ENCODE data around the gene RDH13. TPM values are rescaled to one million over a fixed set of nuclear protein-coding genes. Genes with fewer than 3 reads are reported as not detected.

Gene RDH13
- total RNA-seq, 1 experiment from 2014 or later, result 80.4 TPM

DNA sequence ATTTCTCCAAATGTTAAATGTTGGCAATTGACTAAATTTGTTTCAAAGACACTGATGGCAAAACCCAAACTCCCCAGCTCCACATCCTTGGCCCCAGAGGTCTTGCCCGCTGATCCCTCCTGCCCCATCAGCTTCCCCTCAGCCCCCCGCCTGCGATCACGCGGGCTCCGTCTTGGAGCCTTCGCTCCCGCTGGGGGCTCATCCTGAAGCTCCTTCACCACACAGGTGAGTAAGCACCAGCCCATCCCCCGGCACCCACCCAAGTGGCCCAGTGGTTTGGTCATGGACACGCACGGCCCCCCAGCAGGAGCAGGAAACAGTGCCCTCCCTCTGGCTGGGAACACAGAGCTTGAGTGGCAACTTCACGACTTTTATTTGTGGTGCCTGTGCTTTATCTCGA lies 27.6 kb upstream of the RDH13 start:
- no peak overlapping the region for H3K4me3 ChIP-seq (ENCODE audit: low read length)
- BruUV-seq (replicated peaks), result no TSS peak
- no peaks in the 10 kb centered on the region for H3K9me2 ChIP-seq (replicated peaks; ENCODE audit: low read length)
- POLR2A ChIA-PET (ENCODE audit: unreplicated experiment), result no interaction called here
- no peak overlapping the region for H3K27ac ChIP-seq (ENCODE audit: low read length)
- H3K9ac ChIP-seq (ENCODE audit: low read length), result no peak overlapping the region
- no peaks in the 10 kb centered on the region for H3K9me3 ChIP-seq (ENCODE audit: low read length)
- TF ChIP-seq, protein P1, sequence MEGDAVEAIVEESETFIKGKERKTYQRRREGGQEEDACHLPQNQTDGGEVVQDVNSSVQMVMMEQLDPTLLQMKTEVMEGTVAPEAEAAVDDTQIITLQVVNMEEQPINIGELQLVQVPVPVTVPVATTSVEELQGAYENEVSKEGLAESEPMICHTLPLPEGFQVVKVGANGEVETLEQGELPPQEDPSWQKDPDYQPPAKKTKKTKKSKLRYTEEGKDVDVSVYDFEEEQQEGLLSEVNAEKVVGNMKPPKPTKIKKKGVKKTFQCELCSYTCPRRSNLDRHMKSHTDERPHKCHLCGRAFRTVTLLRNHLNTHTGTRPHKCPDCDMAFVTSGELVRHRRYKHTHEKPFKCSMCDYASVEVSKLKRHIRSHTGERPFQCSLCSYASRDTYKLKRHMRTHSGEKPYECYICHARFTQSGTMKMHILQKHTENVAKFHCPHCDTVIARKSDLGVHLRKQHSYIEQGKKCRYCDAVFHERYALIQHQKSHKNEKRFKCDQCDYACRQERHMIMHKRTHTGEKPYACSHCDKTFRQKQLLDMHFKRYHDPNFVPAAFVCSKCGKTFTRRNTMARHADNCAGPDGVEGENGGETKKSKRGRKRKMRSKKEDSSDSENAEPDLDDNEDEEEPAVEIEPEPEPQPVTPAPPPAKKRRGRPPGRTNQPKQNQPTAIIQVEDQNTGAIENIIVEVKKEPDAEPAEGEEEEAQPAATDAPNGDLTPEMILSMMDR (conservative IDR thresholded peaks at IDR 0.05; ENCODE audit: low read depth, low read length), result no peak
- TF ChIP-seq EZH2 (IDR thresholded peaks at IDR 0.05; ENCODE audit: low read length, unreplicated experiment) (no peak), EZH2phosphoT487 (IDR thresholded peaks at IDR 0.05; ENCODE audit: borderline replicate concordance, low read length) (no peak)
- no peak overlapping the region for H3K4me2 ChIP-seq (ENCODE audit: low read length)
- H3K4me1 ChIP-seq (ENCODE audit: insufficient read depth, low read length), result no peaks in the 10 kb centered on the region
- intact Hi-C loops (cut with micrococcal nuclease), result no loop called here
- no peaks in the 10 kb centered on the region for H3F3A ChIP-seq (ENCODE audit: low read length, unreplicated experiment)
- H3K36me3 ChIP-seq (ENCODE audit: low read depth, low read length), result peaks cover 19% of the 10 kb centered on the region; the same call in 1 of the 2 replicates
- ATAC-seq, result no peak
- no peak for DNase-seq
- H3K79me2 ChIP-seq (ENCODE audit: low read length), result no peaks in the 10 kb centered on the region
- CTCF ChIA-PET, result no interaction called here
- no peaks in the 10 kb centered on the region for H3K27me3 ChIP-seq (ENCODE audit: low read length)
- H4K20me1 ChIP-seq (ENCODE audit: low read length), result no peaks in the 10 kb centered on the region
- no peak overlapping the region for H2AFZ ChIP-seq (ENCODE audit: low read length)

DNA sequence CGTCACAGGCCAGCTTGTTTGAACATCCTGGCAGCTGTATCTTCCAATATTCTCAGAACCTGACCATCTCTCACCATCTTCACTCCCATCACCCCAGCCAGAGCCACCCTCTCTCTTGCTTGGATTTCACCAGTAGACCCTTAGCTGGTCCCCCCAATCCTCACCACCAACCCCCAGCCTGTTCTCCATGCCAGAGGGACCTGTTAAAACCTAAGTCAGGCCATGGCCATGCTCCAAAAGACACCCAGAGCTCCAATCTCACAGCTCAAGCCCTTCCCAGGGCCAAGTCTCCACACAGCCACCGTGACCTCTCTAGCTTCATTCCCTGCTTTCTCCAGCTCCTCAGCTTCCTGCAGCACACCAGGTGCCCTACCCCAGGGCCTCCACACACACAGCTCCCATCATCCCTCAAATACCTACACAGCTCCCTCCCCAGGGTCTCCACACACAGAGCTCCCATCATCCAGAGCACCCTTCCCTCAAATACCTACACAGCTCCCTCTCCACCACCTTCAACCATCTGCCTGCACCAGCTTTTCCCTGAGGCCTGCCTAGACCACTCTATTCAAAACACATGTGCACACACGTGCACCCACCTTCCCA lies 26.5 kb upstream of the RDH13 start:
- intact Hi-C loops (cut with micrococcal nuclease), result no loop called here
- no peaks in the 10 kb centered on the region for H3K4me1 ChIP-seq (ENCODE audit: insufficient read depth, low read length)
- H3K9ac ChIP-seq (ENCODE audit: low read length), result no peak overlapping the region
- H3K9me3 ChIP-seq (ENCODE audit: low read length), result no peaks in the 10 kb centered on the region
- H3F3A ChIP-seq (ENCODE audit: low read length, unreplicated experiment), result no peaks in the 10 kb centered on the region
- H3K4me3 ChIP-seq (ENCODE audit: low read length), result no peak overlapping the region
- H3K4me2 ChIP-seq (ENCODE audit: low read length), result no peak overlapping the region
- H4K20me1 ChIP-seq (ENCODE audit: low read length), result no peaks in the 10 kb centered on the region
- no peaks in the 10 kb centered on the region for H3K9me2 ChIP-seq (replicated peaks; ENCODE audit: low read length)
- DNase-seq, result no peak
- no peak overlapping the region for H2AFZ ChIP-seq (ENCODE audit: low read length)
- ChIA-PET POLR2A (ENCODE audit: unreplicated experiment) (interaction anchor here (0.6 kb wide), 1 partner anchor 191 kb away, joined by 4 read pairs; the partner anchor contains the start of gene HSPBP1), CTCF (no interaction called here)
- H3K27ac ChIP-seq (ENCODE audit: low read length), result no peak overlapping the region
- BruUV-seq (replicated peaks), result no TSS peak
- no peaks in the 10 kb centered on the region for H3K27me3 ChIP-seq (ENCODE audit: low read length)
- no peak for TF ChIP-seq EZH2 (IDR thresholded peaks at IDR 0.05; ENCODE audit: low read length, unreplicated experiment)
- TF ChIP-seq EZH2phosphoT487 (IDR thresholded peaks at IDR 0.05; ENCODE audit: borderline replicate concordance, low read length), result no peak
- TF ChIP-seq, protein P1 (conservative IDR thresholded peaks at IDR 0.05; ENCODE audit: low read depth, low read length), result no peak
- H3K79me2 ChIP-seq (ENCODE audit: low read length), result no peaks in the 10 kb centered on the region
- no peak for ATAC-seq
- H3K36me3 ChIP-seq (ENCODE audit: low read depth, low read length), result peaks cover 16% of the 10 kb centered on the region; the same call in 1 of the 2 replicates

DNA sequence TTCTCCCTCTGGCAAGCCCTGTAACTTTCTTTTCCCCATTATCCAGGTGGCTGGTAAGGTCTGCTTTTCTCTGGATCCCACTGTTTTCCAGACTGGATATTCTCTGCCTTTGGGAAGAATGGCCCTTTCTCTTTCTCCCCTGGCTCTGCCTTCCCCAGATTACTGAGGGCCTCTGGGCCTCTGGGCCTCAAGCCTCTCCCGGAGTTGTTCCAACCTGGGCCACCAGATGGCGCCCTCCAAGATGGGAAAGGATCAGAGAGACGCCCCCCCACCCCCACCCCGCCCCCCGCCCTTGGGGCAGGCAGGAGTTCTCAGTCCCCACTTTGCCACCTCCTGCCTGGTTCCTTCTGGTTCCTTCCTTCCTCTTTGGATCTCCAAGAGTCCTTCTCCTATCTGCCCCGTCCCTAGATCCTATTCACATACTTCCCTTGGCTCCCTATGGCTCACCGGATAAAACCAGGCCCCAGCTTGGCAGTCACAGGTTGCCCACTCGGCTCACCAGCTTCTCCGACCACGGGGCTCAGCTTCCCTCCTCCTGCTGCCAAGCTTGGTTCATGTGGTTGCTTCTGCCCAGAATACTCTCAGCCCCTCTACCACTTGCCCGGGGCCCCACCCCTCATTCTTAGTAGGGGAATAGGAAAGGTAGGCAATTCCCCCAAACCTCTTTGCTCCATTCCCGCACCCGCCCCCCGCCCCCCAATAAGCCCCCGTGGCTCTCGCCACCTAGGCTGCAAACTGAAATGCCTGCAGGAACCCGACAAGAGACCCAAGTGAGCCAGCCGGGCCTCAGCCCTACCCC lies 25.8 kb upstream of the RDH13 start:
- H4K20me1 ChIP-seq (ENCODE audit: low read length), result no peaks in the 10 kb centered on the region
- H3K4me1 ChIP-seq (ENCODE audit: insufficient read depth, low read length), result no peaks in the 10 kb centered on the region
- peaks cover 16% of the 10 kb centered on the region; the same call in 1 of the 2 replicates for H3K36me3 ChIP-seq (ENCODE audit: low read depth, low read length)
- CTCF ChIA-PET, result interaction anchor here (0.6 kb wide), 2 partner anchors 52 to 176 kb away, joined by 4 to 14 read pairs; no protein-coding TSS in a partner anchor
- DNase-seq (peak; percentile 92), ATAC-seq (peak; percentile 65)
- no peak for TF ChIP-seq EZH2phosphoT487 (IDR thresholded peaks at IDR 0.05; ENCODE audit: borderline replicate concordance, low read length)
- TF ChIP-seq, protein P1 (conservative IDR thresholded peaks at IDR 0.05; ENCODE audit: low read depth, low read length), result peak; percentile 59
- H3K9me2 ChIP-seq (replicated peaks; ENCODE audit: low read length), result no peaks in the 10 kb centered on the region
- H3K4me2 ChIP-seq (ENCODE audit: low read length), result no peak overlapping the region
- no peaks in the 10 kb centered on the region for H3K9me3 ChIP-seq (ENCODE audit: low read length)
- no TSS peak for BruUV-seq (replicated peaks)
- POLR2A ChIA-PET (ENCODE audit: unreplicated experiment), result no interaction called here
- no peak overlapping the region for H3K27ac ChIP-seq (ENCODE audit: low read length)
- no peak overlapping the region for H2AFZ ChIP-seq (ENCODE audit: low read length)
- intact Hi-C loops (cut with micrococcal nuclease), result no loop called here
- H3K4me3 ChIP-seq (ENCODE audit: low read length), result no peak overlapping the region
- H3K27me3 ChIP-seq (ENCODE audit: low read length), result no peaks in the 10 kb centered on the region
- no peaks in the 10 kb centered on the region for H3K79me2 ChIP-seq (ENCODE audit: low read length)
- H3F3A ChIP-seq (ENCODE audit: low read length, unreplicated experiment), result no peaks in the 10 kb centered on the region
- H3K9ac ChIP-seq (ENCODE audit: low read length), result no peak overlapping the region

Measured in PC-3 (cell line).